Adrenal gland (tissue), 12 donors: ENCODE data around the gene WBP2. TPM values are rescaled to one million over a fixed set of nuclear protein-coding genes. Genes with fewer than 3 reads are reported as not detected.

ENCODE experiments used
- DNase-seq, 7 donors: peaks; one replicate each; pipeline ENCODE4 v3.0.0-alpha.2; 2019 to 2020
- H3K27ac ChIP-seq, 5 donors: fragments of 200-600 bp; sonication (generic) in 4 of 5; 1 replicate in 3 of 5; 2 replicates in 2 of 5; pipeline versions ENCODE4 v1.5.1 to v1.8.0; 2016 to 2020; ENCODE audit warnings: mild to moderate bottlenecking in 1 of 5
- H3K27me3 ChIP-seq: fragments of 200-600 bp; 2 replicates; pipeline ENCODE4 v1.8.0; 2021
- H3K36me3 ChIP-seq, 2 donors: fragments of 200-600 bp; replicated peaks in 1 of 2; 1 replicate in 1 of 2; 2 replicates in 1 of 2; pipeline versions ENCODE4 v1.5.1 to v1.8.0; 2018 to 2022
- H3K4me1 ChIP-seq, 2 donors: fragments of 200-600 bp; replicated peaks in 1 of 2; 1 replicate in 1 of 2; 2 replicates in 1 of 2; pipeline versions ENCODE4 v1.5.1 to v1.8.0; 2018 to 2021
- H3K4me3 ChIP-seq, 4 donors: fragments of 200-600 bp; sonication (generic) in 3 of 4; one replicate each; pipeline ENCODE4 v1.5.1; 2016 to 2018
- H3K9me3 ChIP-seq, 3 donors: fragments of 200-600 bp; sonication (generic) in 1 of 3; replicated peaks in 1 of 3; 1 replicate in 2 of 3; 2 replicates in 1 of 3; pipeline versions ENCODE4 v1.5.1 to v1.8.0; 2016 to 2021
- POLR2A ChIP-seq, 2 donors: fragments of 450-650 bp; IDR thresholded peaks; one replicate each; pipeline ENCODE4 v1.6.1; 2017; ENCODE audit warnings: antibody characterized with exemption in 2 of 2, mild to moderate bottlenecking in 2 of 2, moderate library complexity in 1 of 2
- WGBS, 4 donors: extraction: QIAGEN DNeasy Blood & Tissue Kit in 2 of 4; methylation state at CpG; one replicate each; pipeline versions ENCODE4 v1.1.5 to v1.1.7; 2013 to 2017; 5-methylcytosine and 5-hydroxymethylcytosine counted together
- intact Hi-C, 2 donors: fragments of 100-400 bp; cut with DNase I; formaldehyde crosslinking; loops; one replicate each; pipeline versions ENCODE4 v1.14.1 to v1.15.0; 2022 to 2023
- polyA plus RNA-seq, 3 donors: library from polyadenylated mRNA; stranded (reverse); fragments of 200-250 nt in 2 of 3; fragments of 350-450 nt in 1 of 3; fragmentation: Illumina TruSeq in 1 of 3; extraction: RNeasy Lipid Tissue Mini Kit (QIAGEN cat#74804) in 1 of 3; gene quantifications; one replicate each; pipeline ENCODE4 v1.2.3, GENCODE V29; 2013 to 2014
- total RNA-seq, 9 donors: library from RNA; depleted of rRNA in 4 of 9; stranded (reverse); fragments of >200 nt in 4 of 9; fragments of 120-200 nt in 1 of 9; fragmentation: NEBNext Ultra II Directional in 1 of 9; extraction: Animal tissue kit (Norgen Biotek cat#: 25700) in 1 of 9; gene quantifications; one replicate each; pipeline versions ENCODE4 v1.1.0 to v1.2.4, GENCODE V29; 2013 to 2023
- TF ChIP-seq, protein P1 (sequence below), 6 experiments: fragments of 450-650 bp in 4 of 6; fragments of 200-600 bp in 2 of 6; sonication (generic) in 1 of 6; IDR thresholded peaks; 1 replicate in 5 of 6; 2 replicates in 1 of 6; pipeline versions ENCODE4 v1.5.1 to v1.8.0; 2016 to 2021; ENCODE audit warnings: antibody characterized with exemption in 6 of 6, mild to moderate bottlenecking in 2 of 6, moderate library complexity in 1 of 6
- donor health status: healthy with polysubstance abuse.
- donor health status: Bipolar disorder and iron deficiency.
- donor health status: DM: yes; HTN: yes; CAD: no.
- donor health status: DM: no; HTN: no; CAD: no.
- donor health status: DM: no; HTN: no; CAD: no.
- donor health status: DM: yes; HTN: yes; CAD: no.

The WBP2 gene
- total and polyA plus RNA-seq, 12 donors, result 60.4 to 292 (median 223) TPM

DNA sequence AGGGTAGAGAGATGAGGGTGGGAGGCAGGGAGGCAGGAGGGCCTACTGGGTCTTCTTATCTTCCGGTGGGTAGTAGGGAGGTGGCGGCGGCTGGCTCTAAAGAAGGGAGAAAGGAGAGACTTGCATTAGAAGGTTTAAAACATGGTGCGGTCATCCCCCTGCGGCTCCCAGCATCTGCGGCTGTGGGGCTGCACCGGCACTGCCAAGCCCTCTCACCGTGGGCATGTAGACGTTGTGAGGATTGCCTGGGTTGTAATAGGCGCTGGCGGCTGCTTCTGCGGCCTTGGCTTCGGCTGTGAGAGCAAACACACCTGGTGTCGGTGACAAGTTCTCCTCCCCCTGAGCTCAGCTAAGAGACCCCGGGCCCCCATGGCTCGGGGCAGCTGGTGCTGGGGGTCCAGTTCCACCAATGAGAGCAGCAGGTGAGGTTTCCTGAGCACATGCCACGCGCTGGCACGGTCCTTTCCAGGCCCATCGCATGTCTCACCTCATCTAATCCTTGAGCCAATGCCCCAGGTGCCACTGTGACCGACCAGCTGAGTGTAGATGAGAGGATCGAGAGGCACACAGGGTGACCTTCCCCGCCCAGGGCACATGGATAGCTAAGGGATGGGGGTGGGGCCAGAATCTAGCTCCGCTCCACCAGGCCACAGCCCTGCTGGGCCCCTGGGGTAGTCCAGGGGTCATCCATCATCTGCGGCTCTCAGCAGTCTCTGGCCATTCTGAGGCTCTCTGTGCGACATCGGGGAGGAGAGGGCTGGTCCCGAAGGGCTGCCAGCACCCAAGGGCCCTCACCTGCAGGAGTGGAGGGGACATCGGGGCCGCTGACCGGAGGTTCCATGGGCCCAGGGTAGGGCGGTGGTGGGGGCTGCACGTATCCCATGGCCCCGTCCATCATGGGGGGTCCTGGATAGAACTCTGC lies 8.2 kb downstream of the WBP2 start:
- Histone ChIP-seq H3K4me1 (peaks cover 34 to 74% of the 10 kb centered on the region in 2 donors), H3K27me3 (no peaks in the 10 kb centered on the region), H3K27ac (peak overlapping the region in 4 of 5 donors; percentile 88 to 97 (median 90)), H3K4me3 (no peak overlapping the region), H3K9me3 (no peaks in the 10 kb centered on the region), H3K36me3 (peaks cover 0 to 60% of the 10 kb centered on the region in 2 donors)
- intact Hi-C loops, result no loop called here
- TF ChIP-seq, protein P1, sequence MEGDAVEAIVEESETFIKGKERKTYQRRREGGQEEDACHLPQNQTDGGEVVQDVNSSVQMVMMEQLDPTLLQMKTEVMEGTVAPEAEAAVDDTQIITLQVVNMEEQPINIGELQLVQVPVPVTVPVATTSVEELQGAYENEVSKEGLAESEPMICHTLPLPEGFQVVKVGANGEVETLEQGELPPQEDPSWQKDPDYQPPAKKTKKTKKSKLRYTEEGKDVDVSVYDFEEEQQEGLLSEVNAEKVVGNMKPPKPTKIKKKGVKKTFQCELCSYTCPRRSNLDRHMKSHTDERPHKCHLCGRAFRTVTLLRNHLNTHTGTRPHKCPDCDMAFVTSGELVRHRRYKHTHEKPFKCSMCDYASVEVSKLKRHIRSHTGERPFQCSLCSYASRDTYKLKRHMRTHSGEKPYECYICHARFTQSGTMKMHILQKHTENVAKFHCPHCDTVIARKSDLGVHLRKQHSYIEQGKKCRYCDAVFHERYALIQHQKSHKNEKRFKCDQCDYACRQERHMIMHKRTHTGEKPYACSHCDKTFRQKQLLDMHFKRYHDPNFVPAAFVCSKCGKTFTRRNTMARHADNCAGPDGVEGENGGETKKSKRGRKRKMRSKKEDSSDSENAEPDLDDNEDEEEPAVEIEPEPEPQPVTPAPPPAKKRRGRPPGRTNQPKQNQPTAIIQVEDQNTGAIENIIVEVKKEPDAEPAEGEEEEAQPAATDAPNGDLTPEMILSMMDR (IDR thresholded peaks at IDR 0.05), result no peak
- TF ChIP-seq POLR2A (IDR thresholded peaks at IDR 0.05), result no peak
- DNase-seq, result no peak
- 79 to 82% (median 81%) methylated on average over 14 to 34 of the region's 34 CpGs for WGBS, 4 donors

DNA sequence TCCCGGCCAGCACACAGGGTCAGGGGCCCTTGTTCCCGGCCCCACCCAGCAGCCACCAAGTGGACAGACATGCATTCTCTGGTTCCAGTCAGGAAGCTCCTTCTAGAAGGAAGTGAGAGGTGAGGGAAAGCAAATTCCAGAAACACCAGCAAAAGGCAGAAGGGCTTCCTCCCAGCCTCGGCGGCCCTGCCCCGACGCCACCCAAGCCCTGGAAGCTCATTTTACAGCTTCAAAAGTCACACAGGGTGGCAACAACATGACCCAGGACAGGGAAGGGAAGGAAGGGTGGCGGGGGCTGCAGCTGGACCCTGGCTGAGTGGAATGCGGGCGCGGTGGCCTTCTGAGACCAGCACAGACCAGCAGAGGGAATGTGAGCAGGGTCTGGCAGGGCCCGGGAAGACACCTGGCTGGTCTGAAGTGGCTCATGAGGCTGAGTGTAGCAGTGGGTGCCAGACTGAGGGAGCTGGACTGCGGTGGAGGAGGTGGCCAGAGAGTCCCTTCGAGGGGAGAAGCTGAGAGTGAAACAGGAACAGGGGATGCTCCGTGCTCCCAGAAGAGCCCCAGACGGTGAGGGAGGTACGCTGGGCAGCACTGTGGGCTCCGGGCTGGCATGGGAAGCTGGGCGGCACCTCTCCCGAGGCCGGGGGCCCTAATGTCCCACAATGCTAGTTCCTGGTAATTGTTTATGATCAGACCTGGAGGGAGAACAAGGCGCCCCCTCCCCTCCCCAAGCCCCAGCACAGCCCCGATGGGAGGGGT lies 9.0 kb downstream of the WBP2 start:
- Histone ChIP-seq H3K27ac (peak overlapping the region in 4 of 5 donors; percentile 88 to 97 (median 90)), H3K27me3 (no peaks in the 10 kb centered on the region), H3K36me3 (peaks cover 0 to 52% of the 10 kb centered on the region in 2 donors), H3K4me3 (no peak overlapping the region), H3K4me1 (peaks cover 34 to 66% of the 10 kb centered on the region in 2 donors), H3K9me3 (no peaks in the 10 kb centered on the region)
- 62 to 70% (median 67%) methylated on average over 16 to 22 of the region's 22 CpGs for WGBS, 4 donors
- intact Hi-C loops, result no loop called here
- TF ChIP-seq POLR2A (IDR thresholded peaks at IDR 0.05), result no peak
- TF ChIP-seq, protein P1 (IDR thresholded peaks at IDR 0.05), result no peak
- peak in 1 of 7 donors; percentile 58 for DNase-seq

DNA sequence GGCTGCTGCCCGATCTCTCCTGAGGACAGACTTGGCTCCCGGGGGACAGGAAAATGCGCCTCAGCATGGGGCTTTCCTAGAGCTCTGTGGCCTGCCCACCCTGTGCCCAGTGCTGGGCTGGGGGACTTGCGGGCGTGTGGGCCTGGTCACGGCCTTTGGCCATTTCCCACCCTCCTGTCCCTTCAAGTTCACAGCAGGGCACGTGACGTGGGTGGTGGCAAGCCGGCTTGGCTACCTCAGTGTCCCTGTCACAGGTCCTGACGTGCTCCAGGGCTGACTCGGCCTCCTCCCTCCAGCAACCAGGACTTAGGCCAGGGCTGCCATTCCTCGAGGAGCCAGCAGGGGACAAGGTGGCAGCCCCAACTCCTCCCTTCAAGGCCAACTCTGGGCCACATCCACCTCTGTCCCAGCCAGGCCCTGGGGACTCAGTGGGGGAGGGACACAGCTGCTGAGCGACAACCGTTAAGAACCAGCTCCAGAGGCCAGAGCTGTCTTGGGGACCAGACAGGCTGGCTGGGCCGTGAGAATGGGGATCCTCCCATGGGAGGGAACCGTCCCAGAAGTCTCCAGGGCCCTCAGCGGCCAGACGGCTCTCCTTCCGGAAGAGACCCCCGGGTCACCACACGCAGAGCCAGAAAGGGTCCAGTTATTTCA lies 9.9 kb downstream of the WBP2 start:
- Histone ChIP-seq H3K36me3 (peaks cover 0 to 43% of the 10 kb centered on the region in 2 donors), H3K9me3 (no peaks in the 10 kb centered on the region), H3K4me3 (no peak overlapping the region), H3K27me3 (no peaks in the 10 kb centered on the region), H3K4me1 (peaks cover 30 to 57% of the 10 kb centered on the region in 2 donors), H3K27ac (peak overlapping the region; percentile 71 to 97 (median 89))
- TF ChIP-seq, protein P1 (IDR thresholded peaks at IDR 0.05), result peak; percentile 74 to 99 (median 98)
- TF ChIP-seq POLR2A (IDR thresholded peaks at IDR 0.05), result peak; percentile 6 to 59
- intact Hi-C loops, result no loop called here
- 14 to 23% (median 20%) methylated on average over 10 to 21 of the region's 21 CpGs; no CpG with 5 or more reads in 1 of the 4 donors for WGBS, 4 donors
- peak; percentile 93 to 99 (median 98) for DNase-seq
